GM10847 (cell line): ENCODE results near the gene PLCB1.

ENCODE experiments used
- POLR2A ChIP-seq: IDR thresholded peaks from 2 replicates; pipeline ENCODE4 v1.6.1; 2011; ENCODE audit not compliant: insufficient read length; ENCODE audit errors: extremely low read depth

The PLCB1 gene

GRCh38 chr20:8909596-8909995, 777.5 kb downstream of the PLCB1 start:
- TF ChIP-seq POLR2A: no peak

GRCh38 chr20:8912096-8912495, 780.0 kb downstream of the PLCB1 start:
- TF ChIP-seq POLR2A: no peak

- no peak for TF ChIP-seq POLR2A
These were observed 780.7 kb downstream of the PLCB1 start for GRCh38 chr20:8912731-8913130.

GRCh38 chr20:8913456-8913855, 781.4 kb downstream of the PLCB1 start:
- no peak for TF ChIP-seq POLR2A

GRCh38 chr20:8914421-8914820, 782.4 kb downstream of the PLCB1 start:
- TF ChIP-seq POLR2A: no peak

- no peak for TF ChIP-seq POLR2A
These were observed 785.0 kb downstream of the PLCB1 start for GRCh38 chr20:8917084-8917483.

- TF ChIP-seq POLR2A: no peak
These were observed 786.1 kb downstream of the PLCB1 start for GRCh38 chr20:8918145-8918544.

- no peak for TF ChIP-seq POLR2A
These were observed 792.5 kb downstream of the PLCB1 start for GRCh38 chr20:8924539-8924938.

GRCh38 chr20:8930726-8931125, 798.7 kb downstream of the PLCB1 start:
- TF ChIP-seq POLR2A: no peak

- TF ChIP-seq POLR2A: no peak
These were observed 800.4 kb downstream of the PLCB1 start for GRCh38 chr20:8932192-8933165.

- TF ChIP-seq POLR2A: no peak
These were observed 801.3 kb downstream of the PLCB1 start for GRCh38 chr20:8933381-8933807.

GRCh38 chr20:8934362-8934761, 802.3 kb downstream of the PLCB1 start:
- TF ChIP-seq POLR2A: no peak
